ENCODE measurements around the gene PSG7.
"Not testable (repeated sequence)": the region's sequence is repeated elsewhere in the genome, so short reads cannot be mapped to it uniquely, and the experiment has no call there.

The PSG7 gene

GRCh38 chr19:42912941-42913340 lies 24.1 kb downstream of the PSG7 start:
- DNase-seq = not testable (repeated sequence)

GRCh38 chr19:42911731-42912130 lies 25.3 kb downstream of the PSG7 start:
- not testable (repeated sequence) for DNase-seq

- not testable (repeated sequence) for DNase-seq
Measured at GRCh38 chr19:42906162-42906561, 30.8 kb downstream of the PSG7 start.

- not testable (repeated sequence) for DNase-seq
Measured at GRCh38 chr19:42900561-42900960, 36.4 kb downstream of the PSG7 start.

- DNase-seq = not testable (repeated sequence)
Measured at GRCh38 chr19:42899674-42900073, 37.3 kb downstream of the PSG7 start.

GRCh38 chr19:42899110-42899509 lies 37.9 kb downstream of the PSG7 start:
- DNase-seq = not testable (repeated sequence)

- not testable (repeated sequence) for DNase-seq
Measured at GRCh38 chr19:42898656-42899055, 38.4 kb downstream of the PSG7 start.

GRCh38 chr19:42897729-42898128 lies 39.3 kb downstream of the PSG7 start:
- not testable (repeated sequence) for DNase-seq

GRCh38 chr19:42890446-42890845 lies 46.6 kb downstream of the PSG7 start:
- DNase-seq = not testable (repeated sequence)

- not testable (repeated sequence) for DNase-seq
Measured at GRCh38 chr19:42887876-42888445, 49.0 kb downstream of the PSG7 start.

GRCh38 chr19:42882730-42883129 lies 54.3 kb downstream of the PSG7 start:
- DNase-seq = not testable (repeated sequence)

GRCh38 chr19:42882010-42882409 lies 55.0 kb downstream of the PSG7 start:
- not testable (repeated sequence) for DNase-seq

GRCh38 chr19:42881279-42881678 lies 55.7 kb downstream of the PSG7 start:
- not testable (repeated sequence) for DNase-seq

- DNase-seq = not testable (repeated sequence)
Measured at GRCh38 chr19:42880621-42881020, 56.4 kb downstream of the PSG7 start.

- DNase-seq = no peak
Measured at GRCh38 chr19:42879613-42880012, 57.4 kb downstream of the PSG7 start, which contains the start of gene PSG1. PSG1 (minus strand) TSS chr19:42879713; CDS start chr19:42879581, 132 bp downstream.

- DNase-seq = not testable (repeated sequence)
Measured at GRCh38 chr19:42876596-42876995, 60.4 kb downstream of the PSG7 start.

GRCh38 chr19:42875881-42876280 lies 61.1 kb downstream of the PSG7 start:
- not testable (repeated sequence) for DNase-seq

- not testable (repeated sequence) for DNase-seq
Measured at GRCh38 chr19:42874901-42875813, 61.9 kb downstream of the PSG7 start.

- DNase-seq = not testable (repeated sequence)
Measured at GRCh38 chr19:42874136-42874535, 62.9 kb downstream of the PSG7 start.

Measured in RPMI8226 (cell line).